SK-N-SH (cell line): Measurements from ENCODE around the gene TMEM150A. TPM values are rescaled to one million over a fixed set of nuclear protein-coding genes. Genes with fewer than 3 reads are reported as not detected.

ENCODE experiments used
- CTCF ChIA-PET: fragments of 300-600, 350-600 bp; formaldehyde crosslinking; extraction: SDS; loops from one replicate; lab custom pipeline; 2021; lab: Yijun Ruan, JAX
- POLR2A ChIA-PET: fragments of 350-600 bp; sonication (Branson Sonifier 250); formaldehyde crosslinking; extraction: SDS; loops from one replicate; lab custom pipeline; 2020; ENCODE audit warnings: antibody characterized with exemption, inconsistent platforms; lab: Yijun Ruan, JAX
- DNase-seq: peaks from one replicate; pipeline ENCODE4 v3.0.0; 2012
- H2AFZ ChIP-seq: fragments of 200-600 bp; sonication (generic); 2 replicates; pipeline ENCODE4 v1.8.1; 2016; ENCODE audit warnings: antibody characterized with exemption, mild to moderate bottlenecking, low read depth
- H3F3A ChIP-seq: fragments of 200-600 bp; sonication (generic); replicated peaks from 2 replicates; pipeline ENCODE3; 2016; ENCODE audit warnings: antibody characterized with exemption, mild to moderate bottlenecking; ENCODE audit not compliant: insufficient read depth
- H3K27ac ChIP-seq, 2 experiments: fragments of 200-500 bp in 1 of 2; fragments of 200-600 bp in 1 of 2; sonication (Bioruptor generic) in 1 of 2; sonication (generic), shearing (Covaris generic) in 1 of 2; 2 replicates each; pipeline versions ENCODE4 v1.5.1 to v1.6.1; 2014 to 2016; ENCODE audit warnings: low read depth in 2 of 2, inconsistent platforms in 1 of 2, low read length in 1 of 2, mild to moderate bottlenecking in 1 of 2, mixed read lengths in 1 of 2
- H3K27me3 ChIP-seq: fragments of 200-600 bp; sonication (generic), shearing (Covaris generic); 2 replicates; pipeline ENCODE4 v1.6.1; 2016; ENCODE audit warnings: mixed run types; ENCODE audit not compliant: insufficient read depth
- H3K36me3 ChIP-seq, 2 experiments: fragments of 200-500 bp in 1 of 2; fragments of 200-600 bp in 1 of 2; sonication (Bioruptor generic) in 1 of 2; sonication (generic) in 1 of 2; replicated peaks in 1 of 2; 2 replicates each; pipeline versions ENCODE3 to v1.5.1; 2014 to 2016; ENCODE audit warnings: low read length in 1 of 2, mild to moderate bottlenecking in 1 of 2; ENCODE audit not compliant: insufficient read depth in 2 of 2, control insufficient read depth in 1 of 2
- H3K4me1 ChIP-seq, 2 experiments: fragments of 200-500 bp in 1 of 2; fragments of 200-600 bp in 1 of 2; sonication (Bioruptor generic) in 1 of 2; sonication (generic), shearing (Covaris generic) in 1 of 2; 2 replicates each; pipeline versions ENCODE4 v1.5.1 to v1.6.1; 2014 to 2016; ENCODE audit warnings: low read depth in 1 of 2, low read length in 1 of 2, mixed run types in 1 of 2; ENCODE audit not compliant: insufficient read depth in 2 of 2, control insufficient read depth in 1 of 2
- H3K4me2 ChIP-seq: fragments of 200-600 bp; sonication (generic), shearing (Covaris generic); 2 replicates; pipeline ENCODE4 v1.6.1; 2017; ENCODE audit warnings: mixed run types
- H3K4me3 ChIP-seq, 2 experiments: fragments of 200-500 bp in 1 of 2; fragments of 200-600 bp in 1 of 2; sonication (Bioruptor generic) in 1 of 2; sonication (generic), shearing (Covaris generic) in 1 of 2; 2 replicates each; pipeline versions ENCODE4 v1.5.1 to v1.8.1; 2014 to 2016; ENCODE audit warnings: low read depth in 2 of 2, inconsistent platforms in 1 of 2, low read length in 1 of 2, mild to moderate bottlenecking in 1 of 2, mixed read lengths in 1 of 2, moderate library complexity in 1 of 2
- H3K79me2 ChIP-seq: fragments of 200-600 bp; sonication (generic); 2 replicates; pipeline ENCODE4 v1.8.1; 2017; ENCODE audit warnings: mild to moderate bottlenecking; ENCODE audit not compliant: insufficient read depth
- H3K9ac ChIP-seq: fragments of 200-600 bp; sonication (generic); 2 replicates; pipeline ENCODE4 v1.6.1; 2017; ENCODE audit warnings: mixed run types
- H3K9me2 ChIP-seq: fragments of 200-600 bp; sonication (generic); 2 replicates; pipeline ENCODE4 v1.6.1; 2017; ENCODE audit warnings: mixed run types
- H3K9me3 ChIP-seq: fragments of 200-600 bp; sonication (generic); 2 replicates; pipeline ENCODE4 v1.6.1; 2017; ENCODE audit warnings: mixed run types, mild to moderate bottlenecking, moderate library complexity
- H4K20me1 ChIP-seq: fragments of 200-600 bp; sonication (generic); 2 replicates; pipeline ENCODE4 v1.6.1; 2017; ENCODE audit warnings: mild to moderate bottlenecking, mixed run types; ENCODE audit not compliant: insufficient read depth
- GATA2 ChIP-seq: sonication (generic); formaldehyde crosslinking; IDR thresholded peaks from 2 replicates; pipeline ENCODE4 v1.5.0; 2020; ENCODE audit warnings: mild to moderate bottlenecking, missing genetic modification reagents
- MAX ChIP-seq: IDR thresholded peaks from 2 replicates; pipeline ENCODE4 v1.4.0; 2012; ENCODE audit warnings: low read depth
- MEF2A ChIP-seq: IDR thresholded peaks from 2 replicates; pipeline ENCODE4 v1.4.0; 2012; ENCODE audit warnings: low read depth, borderline replicate concordance
- PBX3 ChIP-seq: IDR thresholded peaks from 2 replicates; pipeline ENCODE4; 2012
- POLR2AphosphoS5 ChIP-seq: IDR thresholded peaks from 2 replicates; pipeline ENCODE4 v1.6.1; 2012; ENCODE audit warnings: low read depth, low read length
- REST ChIP-seq: IDR thresholded peaks from 2 replicates; pipeline ENCODE4 v1.6.1; 2012; ENCODE audit warnings: mild to moderate bottlenecking, low read depth, low read length, moderate library complexity
- RXRA ChIP-seq: IDR thresholded peaks from 2 replicates; pipeline ENCODE4 v1.4.0; 2012; ENCODE audit warnings: low read depth, mild to moderate bottlenecking, borderline replicate concordance
- SMC3 ChIP-seq: IDR thresholded peaks from 2 replicates; pipeline ENCODE4 v1.6.1; 2012; ENCODE audit warnings: low read depth, low read length, improper control_type of control experiment
- TAF1 ChIP-seq: IDR thresholded peaks from 2 replicates; pipeline ENCODE4 v1.6.1; 2012; ENCODE audit warnings: low read depth, mild to moderate bottlenecking, low read length, moderate library complexity, borderline replicate concordance
- TCF12 ChIP-seq: IDR thresholded peaks from 2 replicates; pipeline ENCODE4 v1.4.0; 2012
- USF1 ChIP-seq: IDR thresholded peaks from 2 replicates; pipeline ENCODE4 v1.4.0; 2012; ENCODE audit warnings: low read depth, borderline replicate concordance
- USF2 ChIP-seq: fragments of 150-350 bp; IDR thresholded peaks from 2 replicates; pipeline ENCODE4 v1.6.1; 2017; ENCODE audit warnings: antibody characterized with exemption, low read length, low read depth, borderline replicate concordance
- ZBTB33 ChIP-seq: IDR thresholded peaks from 2 replicates; pipeline ENCODE4 v1.4.0; 2012; ENCODE audit warnings: low read depth, borderline replicate concordance
- WGBS: methylation state at CpG from one replicate; pipeline ENCODE4 v1.1.6; 2017; ENCODE audit warnings: low lambda C conversion rate; 5-methylcytosine and 5-hydroxymethylcytosine counted together
- polyA plus RNA-seq, 3 experiments: library from polyadenylated mRNA; depleted of rRNA; stranded (reverse); fragments of >200 nt; gene quantifications; 2 replicates each; pipeline ENCODE4 v1.2.3, GENCODE V29; 2012

Gene TMEM150A
- polyA plus RNA-seq, 1 of the 3 experiments (the other 2 are of a cell fraction), result 20.2 TPM

GRCh38 chr2:85647823-85648526, 45.5 kb upstream of the TMEM150A start (continued):
- TF ChIP-seq REST (no peak), PBX3 (no peak), GATA2 (CRISPR knock-in tag) (no peak), MAX (no peak)

GRCh38 chr2:85646166-85646565, 43.7 kb upstream of the TMEM150A start:
- Histone ChIP-seq H3K27ac (no peak overlapping the region), H3K9ac (no peak overlapping the region), H3K9me3 (no peaks in the 10 kb centered on the region), H3K36me3 (peaks cover 66 to 82% of the 10 kb centered on the region in 2 experiments), H3K9me2 (no peaks in the 10 kb centered on the region), H3K4me3 (no peak overlapping the region), H2AFZ (no peak overlapping the region), H3F3A (peaks cover 27% of the 10 kb centered on the region), H3K4me1 (peaks cover 0 to 12% of the 10 kb centered on the region in 2 experiments; a peak in 1 of 4 replicates), H3K79me2 (peaks cover 2% of the 10 kb centered on the region; the same call in 1 of the 2 replicates), H3K4me2 (no peak overlapping the region), H3K27me3 (no peaks in the 10 kb centered on the region), H4K20me1 (no peaks in the 10 kb centered on the region)
- TF ChIP-seq SMC3 (no peak), USF2 (no peak), RXRA (no peak), USF1 (no peak), ZBTB33 (no peak), PBX3 (no peak), TAF1 (no peak), TCF12 (no peak), POLR2AphosphoS5 (no peak), MEF2A (no peak)
- no peak for DNase-seq
- ChIA-PET CTCF (interaction anchor here (0.7 to 1.9 kb wide), 4 partner anchors 9 to 433 kb away, joined by 3 to 10 read pairs (median 4); no protein-coding TSS in a partner anchor), POLR2A (no interaction called here)
- 100% methylated on average over 2 of the region's 2 CpGs for WGBS
